ENCODE data around the gene EIF3K.
A peak's percentile ranks its signal among the peaks of the same experiment; 100 is the strongest.
"Not testable (repeated sequence)": the region's sequence is repeated elsewhere in the genome, so short reads cannot be mapped to it uniquely, and the experiment has no call there.

Gene EIF3K

GRCh38 chr19:38618590-38619360 lies at the start of gene EIF3K:
TSS of gene EIF3K (plus strand) at chr19:38619188. CDS start at chr19:38619269, 81 bp downstream.
- DNase-seq, result peak; percentile 100

DNA sequence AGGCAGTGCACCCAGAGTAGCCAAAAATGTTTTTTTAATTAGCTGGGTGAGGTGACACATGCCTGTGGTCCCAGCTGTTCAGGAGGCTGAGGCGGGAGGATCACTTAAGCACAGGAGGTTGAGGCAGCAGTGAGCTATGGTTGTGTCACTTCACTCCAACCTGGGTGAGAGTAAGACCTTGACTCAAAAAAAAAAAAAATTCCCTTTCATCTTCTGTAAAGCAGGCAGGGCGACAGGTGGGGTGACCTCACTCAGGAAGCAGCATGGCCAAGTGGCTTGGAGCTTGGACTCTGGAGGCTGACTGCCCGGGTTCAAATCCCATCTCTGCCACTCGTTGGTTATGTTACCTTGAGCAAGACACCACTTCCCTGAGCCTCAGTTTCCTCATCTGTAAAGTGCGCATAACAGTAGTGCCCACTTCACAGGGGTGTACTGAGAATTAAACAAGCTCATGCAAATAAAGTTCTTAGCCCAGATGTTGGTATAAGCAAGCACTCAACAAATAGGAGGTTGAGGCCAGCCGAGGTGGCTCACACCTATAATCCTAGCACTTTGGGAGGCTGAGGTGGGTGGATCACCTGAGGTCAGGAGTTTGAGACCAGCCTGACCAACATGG lies 49.5 kb upstream of the EIF3K start:
- no peak for DNase-seq

- no peak for DNase-seq
Measured at GRCh38 chr19:38571682-38572081, 47.3 kb upstream of the EIF3K start.

DNA sequence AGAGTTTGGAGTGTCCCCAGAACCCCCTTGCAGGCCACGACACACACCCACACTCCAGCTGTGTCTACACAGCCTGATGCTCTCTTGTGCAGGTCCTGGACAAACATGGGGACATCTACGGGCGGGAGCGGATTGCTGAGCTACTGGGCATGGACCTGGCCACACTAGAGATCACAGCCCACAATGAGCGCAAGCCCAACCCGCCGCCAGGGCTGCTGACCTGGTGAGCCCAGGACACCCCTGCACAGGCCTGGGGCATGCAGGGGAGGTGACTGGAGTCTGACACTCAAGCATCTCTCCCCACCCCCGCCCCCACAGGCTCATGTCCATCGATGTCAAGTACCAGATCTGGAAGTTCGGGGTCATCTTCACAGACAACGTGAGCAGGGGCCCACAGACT lies 41.2 kb upstream of the EIF3K start:
- no peak for DNase-seq

DNA sequence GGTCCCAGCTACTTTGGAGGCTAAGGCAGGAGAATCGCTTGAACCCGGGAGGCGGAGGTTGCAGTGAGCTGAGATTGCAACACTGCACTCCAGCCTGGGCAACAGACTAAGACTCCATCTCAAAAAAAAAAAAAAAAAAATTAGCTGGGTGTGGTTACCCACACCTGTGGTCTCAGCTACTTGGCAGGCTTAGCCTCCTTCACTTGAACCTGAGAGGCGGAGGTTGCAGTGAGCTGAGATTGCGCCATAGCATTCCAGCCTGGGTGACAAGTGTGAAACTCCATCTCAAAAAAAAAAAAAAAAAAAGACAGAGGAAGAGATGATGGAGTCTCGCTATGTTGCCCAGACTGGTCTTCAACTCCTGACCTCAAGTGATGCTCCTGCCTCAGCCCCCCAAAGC lies 39.7 kb upstream of the EIF3K start:
- DNase-seq, result not testable (repeated sequence)

- DNase-seq, result no peak
Measured at GRCh38 chr19:38580080-38580479, 38.9 kb upstream of the EIF3K start.

DNA sequence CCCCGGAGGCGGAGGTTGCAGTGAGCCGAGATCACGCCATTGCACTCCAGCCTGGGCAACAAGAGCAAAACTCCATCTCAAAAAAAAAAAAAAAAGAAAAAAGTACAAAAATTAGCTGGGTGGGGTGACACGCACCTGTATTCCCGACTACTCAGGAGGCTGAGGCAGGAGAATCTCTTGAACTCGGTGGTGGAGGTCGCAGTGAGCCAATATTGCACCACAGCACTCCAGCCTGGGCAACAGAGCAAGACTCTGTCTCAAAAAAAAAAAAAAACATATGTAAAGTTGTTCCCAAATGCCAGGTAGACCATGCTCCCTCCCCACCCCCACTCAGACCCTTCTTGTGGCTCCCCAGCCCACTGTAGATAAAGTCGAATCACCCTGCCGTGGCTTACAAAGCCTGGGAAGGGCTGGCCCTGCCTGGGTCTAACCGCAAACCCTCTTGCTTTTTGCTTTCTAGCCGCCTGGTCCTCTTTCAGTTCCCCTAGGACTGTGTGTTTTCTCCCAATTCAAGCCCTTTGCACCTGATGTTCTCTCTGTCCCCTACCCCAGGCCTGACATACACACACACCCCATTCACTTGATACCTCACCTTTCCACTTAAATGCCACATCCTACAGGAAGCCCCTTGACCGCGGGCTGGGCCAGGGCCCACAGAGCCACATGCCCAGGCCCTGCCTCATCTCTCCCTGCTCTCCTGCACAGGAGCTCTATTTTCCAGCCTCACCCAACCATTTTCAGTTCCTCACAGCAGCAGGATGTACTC lies 35.6 kb upstream of the EIF3K start:
- no peak for DNase-seq

DNA sequence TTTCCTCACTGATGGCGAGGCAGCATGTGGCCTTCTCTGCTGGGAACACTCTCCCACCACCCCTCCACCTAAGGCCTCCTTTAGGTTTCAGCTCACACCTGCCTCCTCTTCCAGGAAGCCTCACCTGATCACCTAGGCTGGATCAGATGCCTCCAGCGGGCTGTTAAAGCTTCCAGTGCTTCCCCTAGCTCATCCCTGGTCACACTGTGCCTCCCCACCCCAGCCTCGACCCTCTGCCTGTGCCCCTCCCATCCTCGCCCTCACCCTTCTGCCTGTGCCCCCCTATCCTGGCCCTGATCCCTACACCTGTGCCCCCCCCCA lies 35.0 kb upstream of the EIF3K start:
- DNase-seq, result no peak

GRCh38 chr19:38587562-38587961 lies 31.4 kb upstream of the EIF3K start:
- no peak for DNase-seq

DNA sequence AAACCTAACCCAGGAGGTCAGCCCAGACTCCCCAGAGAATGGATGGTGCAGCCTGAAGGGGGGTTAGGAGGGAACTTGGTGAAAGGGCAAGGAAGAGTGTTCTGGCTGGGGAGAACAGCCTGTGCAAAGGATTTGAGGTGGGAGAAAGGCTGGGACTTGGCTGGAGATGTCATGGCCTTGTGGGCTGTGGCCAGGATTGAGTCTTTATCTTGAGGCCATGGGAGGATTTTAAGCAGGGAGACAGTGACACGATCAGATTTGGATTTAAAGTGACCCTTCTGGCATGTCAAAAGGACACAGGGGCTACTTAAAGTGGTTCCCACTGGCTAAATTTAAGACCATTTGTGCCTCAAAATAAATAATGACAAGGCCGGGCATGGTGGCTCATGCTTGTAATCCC lies 30.9 kb upstream of the EIF3K start:
- DNase-seq, result no peak

GRCh38 chr19:38592940-38593339 lies 26.0 kb upstream of the EIF3K start:
- DNase-seq, result no peak

GRCh38 chr19:38596057-38596981 lies 22.7 kb upstream of the EIF3K start:
- peak; percentile 100 for DNase-seq

- DNase-seq, result no peak
Measured at GRCh38 chr19:38597075-38597474, 21.9 kb upstream of the EIF3K start.

- DNase-seq, result no peak
Measured at GRCh38 chr19:38599722-38600121, 19.3 kb upstream of the EIF3K start.

- not testable (repeated sequence) for DNase-seq
Measured at GRCh38 chr19:38602856-38603255, 16.1 kb upstream of the EIF3K start.

DNA sequence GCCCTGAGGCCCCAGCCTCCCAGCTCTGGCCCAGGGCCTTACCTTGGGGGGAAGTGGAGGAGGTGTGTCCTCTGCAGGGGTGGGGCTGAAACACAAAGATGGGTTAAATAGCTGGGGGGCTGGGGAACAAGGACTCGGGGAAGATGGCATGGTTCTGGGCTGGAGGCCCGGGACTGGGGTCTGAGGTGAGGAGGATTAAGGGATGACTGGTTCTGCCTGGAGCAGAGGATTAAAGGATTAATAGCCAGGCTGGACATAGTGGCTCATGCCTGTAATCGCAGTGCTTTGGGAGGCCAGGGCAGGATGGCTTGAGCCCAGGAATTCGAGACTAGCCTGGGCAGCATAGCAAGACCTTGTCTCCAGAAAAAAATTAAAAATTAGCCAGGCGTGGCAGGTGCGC lies 12.9 kb upstream of the EIF3K start:
- DNase-seq, result no peak

GRCh38 chr19:38614289-38614688 lies 4.7 kb upstream of the EIF3K start:
- no peak for DNase-seq

- no peak for DNase-seq
Measured at GRCh38 chr19:38615007-38615581, 3.9 kb upstream of the EIF3K start.

GRCh38 chr19:38616265-38616664 lies 2.7 kb upstream of the EIF3K start:
- DNase-seq, result no peak

DNA sequence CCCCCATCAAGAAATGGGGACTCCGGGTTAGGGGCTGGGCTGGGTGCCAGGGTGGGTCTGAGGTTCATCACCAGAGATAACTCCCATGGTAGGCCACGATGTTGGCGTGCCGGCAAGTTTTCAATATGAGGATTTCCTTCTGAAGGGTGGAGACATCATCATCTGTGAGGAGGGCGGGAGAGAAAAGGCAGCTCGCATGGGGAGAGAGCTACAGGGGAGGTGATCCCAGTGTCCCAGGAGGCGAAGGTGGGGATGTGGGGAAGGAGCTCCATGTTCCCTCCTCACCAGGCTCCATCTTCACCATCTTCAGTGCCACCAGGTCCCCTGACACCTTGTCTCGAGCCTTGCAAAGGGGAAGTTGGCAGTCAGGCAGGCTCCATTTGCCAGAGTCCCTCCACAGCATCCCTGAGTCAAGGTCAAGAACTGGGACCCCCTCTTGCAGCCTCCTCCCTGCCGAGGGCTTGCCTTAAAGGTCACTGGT lies 1.7 kb upstream of the EIF3K start:
- DNase-seq, result no peak

DNA sequence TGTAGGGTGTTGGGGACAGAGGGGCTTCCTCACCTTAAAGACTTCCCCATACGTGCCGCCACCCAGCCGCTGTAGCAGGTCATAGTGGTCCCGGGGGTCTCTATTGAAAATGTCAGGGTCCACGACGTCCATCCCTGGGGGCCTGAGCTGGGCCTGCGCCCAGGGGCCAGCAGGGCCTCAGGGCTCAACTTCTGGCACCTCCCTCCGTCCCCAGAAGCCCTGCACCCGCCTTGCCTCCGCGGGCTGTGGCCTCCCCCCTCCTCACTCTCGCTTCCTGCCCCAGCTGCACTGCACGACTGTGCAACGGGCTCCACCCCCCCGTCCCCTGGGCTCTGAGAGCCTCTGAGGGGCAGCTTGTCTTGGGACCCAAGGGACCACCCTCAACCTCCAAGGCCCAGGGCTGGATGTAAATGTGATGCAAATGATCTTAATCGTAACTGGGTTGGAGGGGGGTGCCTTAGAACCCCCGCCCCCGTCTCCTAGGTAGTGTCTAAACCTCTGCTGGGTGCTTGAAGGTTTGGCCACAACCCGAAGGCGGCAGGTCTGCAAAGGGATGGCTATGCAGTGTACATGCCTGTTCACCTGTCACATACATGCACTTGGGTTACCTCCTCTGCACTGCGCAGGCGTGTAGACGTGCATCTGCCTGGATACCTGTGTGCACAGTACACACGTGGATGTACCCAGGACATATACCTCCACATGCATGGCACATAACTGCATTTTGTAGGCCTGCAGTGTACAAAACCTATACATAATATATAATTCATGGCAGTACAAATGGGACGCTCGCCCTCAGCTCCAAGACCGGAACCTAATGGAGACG lies 1.0 kb upstream of the EIF3K start, which contains the start of gene MAP4K1:
TSS of gene MAP4K1 (minus strand) at position 190 of the 826 bp plus-strand sequence. CDS start at position 132, 58 bp downstream.
- peak; percentile 94 for DNase-seq

Measured in NCI-H2227 treated with DMSO at 0.1 percent for 48 hours (cell line).